AG04449 (cell line): Measurements from ENCODE around the gene DBH.

ENCODE experiments used
- CTCF ChIA-PET: fragments of 350-600 bp; formaldehyde crosslinking; extraction: SDS; loops from one replicate; lab custom pipeline; 2021; ENCODE audit warnings: antibody characterized with exemption; lab: Yijun Ruan, JAX
- POLR2A ChIA-PET: fragments of 400-600, 350-600 bp; formaldehyde crosslinking; extraction: SDS; loops from one replicate; lab custom pipeline; 2020; ENCODE audit warnings: antibody characterized with exemption, inconsistent platforms; lab: Yijun Ruan, JAX
- DNase-seq: peaks from one replicate; pipeline ENCODE4 v3.0.0-alpha.2; 2010; ENCODE audit warnings: low read depth, low spot score
- H3K4me3 ChIP-seq: 2 replicates; pipeline ENCODE4 v1.5.1; 2011; ENCODE audit warnings: low read depth, mild to moderate bottlenecking, control low read depth, low read length
- TF ChIP-seq, protein P1 (sequence below): IDR thresholded peaks from one replicate; pipeline ENCODE4 v1.5.1; 2011; ENCODE audit warnings: mild to moderate bottlenecking, moderate library complexity, low read length, control low read depth, inconsistent platforms; ENCODE audit not compliant: insufficient read depth; ENCODE audit errors: missing control alignments

Gene DBH

DNA sequence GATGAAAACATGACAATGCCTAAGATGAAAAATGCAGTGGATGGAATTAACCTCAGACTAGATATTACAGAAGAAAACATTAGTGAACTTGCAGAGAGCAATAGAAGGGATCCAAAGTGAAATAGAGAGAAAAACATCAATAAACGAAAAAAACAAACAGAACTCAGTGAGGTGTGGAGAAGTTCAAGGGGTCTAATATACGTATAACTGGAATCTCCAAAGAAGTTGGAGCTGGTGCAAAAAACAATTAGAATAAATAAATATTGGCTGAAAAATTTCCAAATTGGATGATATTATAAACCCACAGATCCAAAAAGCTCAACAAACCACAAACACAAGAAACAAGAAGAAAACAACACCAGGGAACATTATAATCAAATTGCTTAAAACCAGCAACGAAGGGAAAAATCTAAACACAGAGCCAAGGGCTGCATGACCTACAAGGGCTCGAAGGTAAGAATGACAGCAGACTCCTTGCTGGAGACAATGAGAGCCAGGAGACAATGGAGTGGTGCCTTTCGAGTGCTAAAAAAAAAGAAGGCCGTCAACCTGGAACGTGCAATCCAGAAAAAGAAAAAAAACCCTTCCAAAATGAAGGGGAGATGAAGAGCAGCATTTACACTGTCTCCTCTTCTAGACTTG is 38.7 kb upstream of the DBH start:
- CTCF ChIA-PET: no interaction called here
- POLR2A ChIA-PET: no interaction called here
- no peak for DNase-seq
- no peak overlapping the region for H3K4me3 ChIP-seq
- TF ChIP-seq, protein P1, sequence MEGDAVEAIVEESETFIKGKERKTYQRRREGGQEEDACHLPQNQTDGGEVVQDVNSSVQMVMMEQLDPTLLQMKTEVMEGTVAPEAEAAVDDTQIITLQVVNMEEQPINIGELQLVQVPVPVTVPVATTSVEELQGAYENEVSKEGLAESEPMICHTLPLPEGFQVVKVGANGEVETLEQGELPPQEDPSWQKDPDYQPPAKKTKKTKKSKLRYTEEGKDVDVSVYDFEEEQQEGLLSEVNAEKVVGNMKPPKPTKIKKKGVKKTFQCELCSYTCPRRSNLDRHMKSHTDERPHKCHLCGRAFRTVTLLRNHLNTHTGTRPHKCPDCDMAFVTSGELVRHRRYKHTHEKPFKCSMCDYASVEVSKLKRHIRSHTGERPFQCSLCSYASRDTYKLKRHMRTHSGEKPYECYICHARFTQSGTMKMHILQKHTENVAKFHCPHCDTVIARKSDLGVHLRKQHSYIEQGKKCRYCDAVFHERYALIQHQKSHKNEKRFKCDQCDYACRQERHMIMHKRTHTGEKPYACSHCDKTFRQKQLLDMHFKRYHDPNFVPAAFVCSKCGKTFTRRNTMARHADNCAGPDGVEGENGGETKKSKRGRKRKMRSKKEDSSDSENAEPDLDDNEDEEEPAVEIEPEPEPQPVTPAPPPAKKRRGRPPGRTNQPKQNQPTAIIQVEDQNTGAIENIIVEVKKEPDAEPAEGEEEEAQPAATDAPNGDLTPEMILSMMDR: no peak

DNA sequence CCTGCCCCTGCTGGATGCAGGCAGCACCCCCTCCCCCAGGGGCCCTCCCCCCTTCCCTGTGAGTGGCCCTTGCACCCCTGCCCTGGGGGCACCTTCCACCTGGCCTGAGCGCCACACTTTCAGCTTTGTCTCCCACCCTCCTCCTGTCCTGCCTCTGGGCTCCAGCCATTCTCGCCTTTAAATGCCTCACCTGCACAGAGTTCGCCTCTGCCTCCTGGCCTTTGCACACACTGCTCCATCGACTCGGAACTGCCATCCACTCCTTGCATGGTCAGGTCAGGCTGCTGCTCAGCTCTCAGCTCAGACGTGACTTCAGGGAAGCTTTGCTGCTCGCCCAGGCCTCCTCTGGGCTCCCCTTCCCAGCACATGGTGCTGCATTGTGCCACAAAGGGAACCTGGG is 37.2 kb upstream of the DBH start:
- ChIA-PET CTCF (no interaction called here), POLR2A (no interaction called here)
- no peak for DNase-seq
- TF ChIP-seq, protein P1: no peak
- H3K4me3 ChIP-seq: no peak overlapping the region

DNA sequence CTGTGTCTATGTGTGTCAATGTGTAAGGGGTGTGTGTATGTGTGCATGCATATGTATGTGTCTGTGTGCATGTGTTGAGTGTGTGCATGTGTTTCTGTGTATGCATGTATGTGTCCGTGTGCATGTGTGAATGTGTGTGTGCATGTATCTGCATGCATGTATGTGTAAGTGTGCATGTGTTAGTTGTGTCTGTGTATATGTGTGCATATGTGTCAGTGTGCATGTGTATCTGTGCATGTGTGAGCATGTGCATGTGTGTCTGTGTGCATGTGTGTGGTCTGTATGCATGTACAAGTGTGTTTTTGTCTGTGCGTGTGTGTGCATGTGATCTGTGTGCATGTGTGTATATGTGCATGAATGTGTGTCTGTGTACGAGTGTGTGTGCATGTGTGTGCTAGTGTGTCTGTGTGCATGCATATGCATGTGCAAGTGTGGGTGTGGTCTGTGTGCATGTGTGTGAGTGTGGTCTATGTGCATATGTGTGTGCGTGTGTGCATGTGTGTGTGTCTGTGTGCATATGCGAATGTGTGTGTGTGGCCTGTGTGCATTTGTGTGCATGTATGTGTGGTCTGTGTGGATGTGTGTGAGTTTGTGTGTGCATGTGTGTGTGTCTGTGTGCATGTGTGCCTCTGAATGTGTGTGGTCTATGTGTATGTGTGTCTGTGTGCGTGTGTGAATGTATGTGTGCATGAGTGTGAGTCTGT is 36.5 kb upstream of the DBH start:
- ChIA-PET CTCF (no interaction called here), POLR2A (no interaction called here)
- DNase-seq: no peak
- TF ChIP-seq, protein P1: no peak
- no peak overlapping the region for H3K4me3 ChIP-seq

DNA sequence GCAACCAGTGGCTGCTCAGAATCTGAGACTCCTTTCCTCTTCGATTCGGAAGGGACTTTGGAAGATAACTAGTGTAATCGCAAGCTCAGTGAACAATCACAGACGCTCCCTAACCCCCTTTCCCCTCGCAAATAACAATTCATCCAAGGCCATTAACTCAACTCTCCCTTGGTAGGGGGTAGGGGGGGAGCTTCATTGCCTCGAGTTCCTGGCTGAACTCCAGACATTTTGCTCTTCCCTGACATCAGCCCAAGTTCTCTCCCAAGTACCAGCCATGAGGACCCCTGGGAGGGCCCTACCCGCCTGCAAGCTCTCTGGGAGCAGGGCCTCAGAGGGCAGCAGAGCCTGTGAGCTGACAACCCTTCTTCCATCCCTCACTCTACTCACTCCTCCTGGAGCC is 35.4 kb upstream of the DBH start:
- H3K4me3 ChIP-seq: no peak overlapping the region
- ChIA-PET CTCF (no interaction called here), POLR2A (no interaction called here)
- TF ChIP-seq, protein P1: no peak
- no peak for DNase-seq

DNA sequence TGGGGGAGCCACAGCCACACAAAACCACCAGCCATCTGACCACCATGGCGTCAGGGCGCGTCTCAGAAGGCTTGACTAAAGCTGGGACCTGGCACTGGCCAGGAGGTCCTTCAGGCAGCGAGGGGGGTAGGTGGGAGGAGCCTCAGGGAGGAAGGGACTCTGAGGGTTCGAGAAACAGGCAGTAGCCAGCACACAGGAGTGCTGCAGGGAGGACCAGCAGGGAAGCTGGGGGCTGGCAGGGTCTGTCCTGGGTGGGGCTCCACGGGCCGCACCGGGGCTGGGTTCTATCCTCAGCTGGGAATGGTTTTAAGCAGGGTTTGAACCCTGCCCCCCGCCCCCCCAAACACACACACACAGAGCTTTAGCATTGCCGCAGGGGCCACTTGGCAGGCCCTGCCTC is 34.4 kb upstream of the DBH start:
- H3K4me3 ChIP-seq: no peak overlapping the region
- DNase-seq: no peak
- TF ChIP-seq, protein P1: no peak
- CTCF ChIA-PET: no interaction called here
- POLR2A ChIA-PET: no interaction called here

DNA sequence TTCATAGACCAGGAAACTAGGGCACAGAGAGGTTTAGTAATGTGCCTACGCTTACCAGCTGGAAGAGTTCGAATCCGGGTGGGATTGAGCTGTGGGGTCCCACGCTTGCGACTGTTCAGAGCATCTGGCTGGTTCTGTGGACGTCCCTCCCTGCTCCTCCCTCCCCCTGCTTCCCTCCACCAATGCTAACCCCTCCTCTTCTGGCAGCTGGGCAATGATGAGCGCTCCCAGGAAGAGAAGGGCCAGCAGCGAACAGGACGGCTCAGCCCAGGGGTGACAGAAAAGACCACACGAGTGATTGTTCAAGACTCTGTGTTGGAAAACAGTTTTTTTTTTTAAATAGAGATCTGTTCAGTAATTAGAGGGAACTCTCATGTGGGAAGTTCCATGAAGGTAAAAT is 33.9 kb upstream of the DBH start:
- POLR2A ChIA-PET: no interaction called here
- CTCF ChIA-PET: no interaction called here
- no peak for DNase-seq
- TF ChIP-seq, protein P1: no peak
- no peak overlapping the region for H3K4me3 ChIP-seq
